Right ventricle myocardium inferior (tissue), 1 donor: ENCODE data around the gene GULP1. TPM values are rescaled to one million over a fixed set of nuclear protein-coding genes. Genes with fewer than 3 reads are reported as not detected.

ENCODE experiments used
- ATAC-seq: fragments of 200-7000 bp; cut with Tn5 transposase; one replicate; pipeline ENCODE4 v1.9.1; 2020; ENCODE audit warnings: mild to moderate bottlenecking, moderate library complexity
- DNase-seq: peaks from one replicate; pipeline ENCODE4 v3.0.0; 2021; ENCODE audit errors: missing footprints
- intact Hi-C: fragments of 100-400 bp; cut with DNase I; formaldehyde crosslinking; loops from one replicate; pipeline ENCODE4 v1.11.0; 2022
- total RNA-seq: library from RNA; stranded (reverse); fragmentation: NEBNext Ultra II Directional; extraction: Animal tissue kit (Norgen Biotek cat#: 25700); gene quantifications from one replicate; pipeline ENCODE4 v1.2.1, GENCODE V29; 2021
- donor health status: DM: no; HTN: yes; CAD: no; lungs with severe emphysema.

GULP1 gene
- total RNA-seq, 1 donor from 2014 or later = 6.7 TPM

DNA sequence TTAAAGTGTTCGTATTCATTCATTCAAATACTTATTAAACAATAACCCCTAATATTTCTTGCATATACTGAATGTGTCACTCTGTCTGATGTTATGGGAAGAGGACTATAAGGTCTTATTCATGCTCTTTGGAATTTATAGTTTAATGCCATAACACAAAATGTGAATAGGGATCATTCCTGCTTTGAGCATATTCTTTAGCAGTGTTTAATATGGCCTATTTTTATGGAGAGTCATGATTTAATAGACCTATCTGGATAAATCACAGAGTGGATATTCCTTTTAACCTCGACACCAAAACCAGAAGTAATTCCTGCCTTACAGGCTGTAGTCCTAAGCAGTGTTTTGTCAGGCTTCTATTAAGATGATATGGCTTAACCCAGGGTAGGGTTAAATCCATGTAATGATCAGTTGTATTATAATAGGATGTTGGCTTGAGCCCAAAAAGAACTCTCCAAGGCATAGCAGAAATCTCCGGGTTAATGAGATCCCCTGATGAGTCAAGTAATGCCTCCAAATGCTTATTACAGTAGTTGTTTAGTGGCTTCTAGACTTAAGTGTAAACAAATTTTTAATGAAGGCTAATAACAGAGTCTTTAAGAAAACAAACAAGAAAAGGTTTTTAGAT lies 54.3 kb downstream of the GULP1 start:
- no peak for DNase-seq
- ATAC-seq = no peak
- intact Hi-C loops = no loop called here

DNA sequence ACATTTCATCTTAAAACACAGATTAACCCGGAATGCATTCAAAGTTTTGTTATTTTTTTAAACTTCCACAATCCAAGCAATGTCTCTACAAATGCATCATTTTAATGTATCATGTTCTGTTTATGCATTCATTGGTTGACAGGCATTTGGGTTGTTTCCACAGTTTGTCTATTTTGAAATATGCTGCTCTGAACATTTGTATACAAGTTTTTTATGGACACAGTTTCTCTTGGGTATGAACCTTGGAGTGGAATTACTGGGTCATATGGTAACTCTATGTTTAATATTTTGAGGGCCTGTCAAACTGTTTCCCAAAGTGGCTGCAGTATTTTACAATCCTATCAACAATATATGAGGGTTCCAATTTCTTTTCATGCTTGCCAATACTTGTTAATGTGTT lies 57.3 kb downstream of the GULP1 start:
- intact Hi-C loops = no loop called here
- ATAC-seq (no peak), DNase-seq (no peak)

DNA sequence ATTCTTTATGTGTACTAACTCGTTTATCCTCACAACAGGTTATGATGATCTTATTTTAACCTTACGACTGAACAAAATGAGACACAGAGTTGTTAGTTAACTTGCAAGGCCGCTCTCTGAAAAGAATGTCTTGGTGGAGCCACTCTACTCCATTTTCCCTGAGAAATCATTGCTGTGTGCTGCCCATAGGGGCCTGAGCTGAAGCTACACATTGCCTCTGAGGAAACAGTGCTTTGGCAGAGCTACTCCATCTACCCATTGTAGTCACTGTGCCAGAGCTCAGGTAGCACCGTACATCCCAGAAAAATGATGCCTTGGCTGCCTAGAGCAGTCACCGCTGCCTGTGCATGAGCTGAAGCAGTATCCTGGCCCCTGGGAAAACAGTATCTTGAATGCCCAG lies 61.6 kb downstream of the GULP1 start:
- intact Hi-C loops = no loop called here
- DNase-seq (no peak), ATAC-seq (no peak)

DNA sequence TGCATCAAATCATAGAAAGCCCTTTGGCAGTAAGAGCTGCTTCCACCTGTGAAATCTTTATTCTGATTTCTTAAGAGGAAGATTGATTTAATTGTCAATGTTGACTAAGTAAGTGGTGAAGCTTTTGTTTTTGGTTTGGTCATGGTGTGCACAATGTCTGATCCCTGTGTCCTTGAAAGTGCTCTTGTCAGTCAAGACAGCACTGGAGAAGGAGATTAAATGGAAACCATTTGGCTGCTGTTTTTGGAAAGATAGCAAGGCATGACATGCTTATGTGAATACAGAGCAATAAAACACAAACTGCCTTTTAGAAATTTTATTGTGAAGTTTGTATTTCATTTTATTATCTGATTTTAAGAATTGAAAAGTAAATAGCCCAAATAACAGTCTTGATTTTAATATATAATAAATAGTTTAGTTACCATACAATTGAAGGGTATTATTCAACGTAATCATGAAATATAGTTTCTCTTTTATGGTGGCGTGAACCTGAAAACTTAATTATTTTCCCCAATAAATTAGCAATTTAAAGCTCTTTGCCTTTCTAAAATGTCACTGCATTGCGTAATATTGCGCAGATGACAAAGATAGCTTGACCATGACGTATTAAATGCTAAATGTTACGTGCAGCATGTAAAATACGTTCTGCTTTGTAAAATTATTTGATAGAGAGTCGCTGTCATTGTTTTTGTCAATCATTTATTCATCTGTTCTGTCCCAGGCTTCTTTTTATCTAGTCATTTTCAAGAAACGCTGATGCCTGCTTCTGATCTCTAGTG lies 69.0 kb downstream of the GULP1 start:
- ATAC-seq (no peak), DNase-seq (no peak)
- intact Hi-C loops = no loop called here

DNA sequence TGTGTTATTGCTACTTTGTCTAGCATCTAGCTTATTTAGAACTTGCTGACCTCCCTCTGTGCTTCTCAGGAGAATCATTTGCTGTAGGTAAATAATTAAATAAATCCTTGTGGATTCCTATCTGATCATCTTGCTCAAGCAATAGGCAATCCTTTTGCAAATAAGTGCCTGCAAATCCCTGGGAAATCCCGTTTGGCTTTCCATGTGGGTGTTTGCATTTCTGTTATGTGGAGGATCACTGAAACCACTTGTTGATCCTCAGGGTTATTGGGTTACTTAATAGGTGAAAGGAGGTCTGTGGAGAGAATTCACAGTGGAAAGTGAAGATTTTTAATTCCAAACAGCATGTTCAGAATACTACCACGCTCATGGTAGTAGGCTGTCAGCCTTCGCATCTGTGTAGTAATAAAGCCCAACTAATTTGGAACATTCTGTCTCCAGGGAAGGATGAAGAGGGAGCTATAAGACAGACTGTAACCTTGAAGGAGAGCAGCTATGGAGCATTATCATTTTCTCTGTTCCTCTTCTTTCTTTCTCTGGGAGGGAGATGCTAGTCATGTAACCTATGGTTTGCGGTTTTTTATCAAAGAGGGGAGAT lies 72.5 kb downstream of the GULP1 start:
- intact Hi-C loops = no loop called here
- ATAC-seq = no peak
- DNase-seq = no peak

DNA sequence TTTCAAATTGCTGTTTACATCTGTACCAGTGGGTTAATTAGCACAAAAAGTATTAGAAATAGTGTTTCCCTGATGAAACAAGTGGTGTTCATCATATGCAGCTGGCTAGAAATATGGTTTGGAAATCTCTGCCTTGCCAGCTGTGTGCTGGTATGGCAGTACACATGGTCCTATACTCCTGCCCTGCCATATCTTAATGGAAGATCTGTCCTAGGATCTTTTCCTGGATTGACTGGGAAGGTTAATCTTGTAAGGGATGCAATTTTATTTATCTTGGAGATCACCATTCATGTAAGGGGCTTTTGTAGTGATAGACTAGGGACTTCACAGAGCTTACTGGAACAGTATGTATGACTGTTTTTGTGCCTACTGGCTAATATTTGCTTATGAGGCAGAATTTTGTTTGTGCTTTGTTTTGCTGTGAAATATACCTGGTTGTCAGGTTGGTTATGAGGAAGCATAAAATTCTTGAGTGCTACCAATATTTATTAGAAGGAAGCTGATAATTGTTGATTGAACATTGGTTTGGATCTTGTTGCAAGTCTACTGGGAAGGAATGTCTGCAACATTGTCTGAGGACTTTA lies 73.5 kb downstream of the GULP1 start:
- ATAC-seq (no peak), DNase-seq (no peak)
- intact Hi-C loops = loop anchor here (5.0 kb wide), 1 partner anchor 773 kb away; no protein-coding TSS in a partner anchor

DNA sequence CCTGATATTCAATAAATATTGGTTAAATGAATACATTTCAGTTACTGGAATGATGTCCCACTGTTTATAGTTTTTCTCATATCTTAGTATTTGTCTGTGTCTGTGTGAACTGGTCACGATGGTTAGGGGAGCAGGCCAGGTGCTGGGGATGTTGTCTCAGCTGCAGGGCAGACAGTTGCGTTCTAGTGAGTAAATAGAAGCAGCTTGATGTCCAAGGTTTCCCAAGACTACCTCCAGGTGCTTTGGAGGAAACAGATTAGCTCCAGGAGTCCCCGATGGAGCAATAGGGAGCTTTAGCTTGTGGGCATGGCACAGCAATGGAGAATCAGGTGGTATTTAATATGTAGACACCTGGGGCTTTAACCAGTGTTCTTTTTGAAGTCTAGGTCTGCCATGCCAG lies 75.5 kb downstream of the GULP1 start:
- DNase-seq = no peak
- no peak for ATAC-seq
- intact Hi-C loops = loop anchor here (5.0 kb wide), 1 partner anchor 775 kb away; no protein-coding TSS in a partner anchor

DNA sequence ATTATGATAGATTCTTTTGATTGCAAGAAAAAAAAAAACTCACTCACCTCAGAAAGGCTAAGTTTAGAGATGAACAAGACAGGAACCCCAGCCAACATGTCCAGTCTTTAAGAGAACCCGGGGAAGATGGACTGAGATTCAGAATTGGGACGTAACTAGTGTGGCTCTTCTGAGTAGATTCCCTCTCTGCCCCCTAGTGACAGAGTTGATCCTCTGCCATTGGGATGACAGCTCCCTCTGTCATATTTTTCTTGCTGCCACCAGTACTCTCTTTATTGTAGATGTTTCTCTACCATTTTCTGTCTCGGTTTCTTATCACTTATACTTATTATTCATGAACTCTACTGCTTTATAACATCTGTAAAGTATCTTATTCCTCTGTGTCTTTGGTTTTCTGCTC lies 77.7 kb downstream of the GULP1 start:
- ATAC-seq = peak; percentile 56
- intact Hi-C loops = loop anchor here (2.0 to 5.0 kb wide), 2 partner anchors 77 to 777 kb away; no protein-coding TSS in a partner anchor
- DNase-seq = no peak

DNA sequence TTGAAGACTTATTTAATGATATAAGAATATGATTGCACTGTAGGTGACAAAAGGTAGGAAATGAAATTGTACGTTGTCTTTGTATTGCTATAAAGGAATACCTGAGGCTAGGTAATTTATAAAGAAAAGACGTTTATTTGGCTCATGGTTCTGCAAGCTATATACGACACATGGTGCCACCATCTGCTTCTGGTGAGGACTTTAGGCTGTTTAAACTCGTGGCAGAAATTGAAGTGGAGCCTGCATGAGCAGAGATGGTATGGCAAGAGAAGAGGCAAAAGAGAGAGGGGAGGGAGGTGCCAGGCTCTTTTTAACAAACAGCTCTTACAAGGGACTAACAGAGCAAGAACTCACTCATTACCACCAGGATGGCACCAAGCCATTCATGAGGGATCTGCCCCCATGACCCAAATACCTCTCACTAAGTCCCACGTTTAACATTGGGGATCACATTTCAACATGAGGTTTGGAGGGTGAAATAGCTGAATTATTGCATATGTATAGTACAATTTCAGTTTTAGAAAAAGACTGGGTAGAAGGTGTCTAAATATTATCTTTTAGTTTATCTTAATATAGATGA lies 86.8 kb downstream of the GULP1 start:
- intact Hi-C loops = no loop called here
- DNase-seq (no peak), ATAC-seq (no peak)

DNA sequence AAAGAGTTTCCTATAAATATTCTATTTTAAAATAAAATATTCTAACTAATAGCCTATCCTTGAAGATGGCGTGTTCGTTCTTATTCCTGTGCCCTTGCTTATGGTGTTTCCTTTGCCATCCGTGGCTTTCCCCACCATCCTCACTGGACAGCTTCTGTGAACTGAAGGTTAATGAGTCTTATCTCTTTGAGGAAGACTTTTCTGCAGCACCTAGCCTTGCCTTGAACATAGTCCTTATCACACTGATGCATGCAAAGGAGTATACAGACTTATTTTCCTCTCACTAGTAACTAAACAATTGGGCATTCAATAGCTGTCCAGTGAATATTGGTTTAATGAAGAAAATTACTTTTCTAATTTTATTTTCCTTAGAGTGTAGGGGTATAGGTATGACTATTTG lies 88.1 kb downstream of the GULP1 start:
- ATAC-seq = no peak
- no peak for DNase-seq
- intact Hi-C loops = loop anchor here (5.0 kb wide), 1 partner anchor 87 kb away; the partner anchor contains the start of gene GULP1

DNA sequence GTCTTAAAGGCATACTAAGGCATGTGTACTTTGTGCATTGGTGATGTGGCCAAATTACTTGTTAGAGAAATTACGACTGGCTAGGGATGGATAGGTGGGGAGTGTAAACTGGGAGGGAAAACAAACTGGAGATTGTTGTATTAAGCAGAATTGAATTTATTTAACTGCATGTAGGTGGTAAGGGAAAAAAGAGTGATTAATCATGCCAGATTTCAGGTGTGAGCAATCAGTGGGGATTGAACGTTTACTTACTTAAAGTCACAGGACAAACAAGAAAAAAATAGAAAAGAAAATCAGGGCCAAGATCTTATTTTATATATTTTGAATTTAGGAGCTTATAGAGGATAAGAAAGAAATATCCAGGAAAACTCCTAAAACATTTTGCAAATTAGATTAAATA lies 88.6 kb downstream of the GULP1 start:
- ATAC-seq = no peak

DNA sequence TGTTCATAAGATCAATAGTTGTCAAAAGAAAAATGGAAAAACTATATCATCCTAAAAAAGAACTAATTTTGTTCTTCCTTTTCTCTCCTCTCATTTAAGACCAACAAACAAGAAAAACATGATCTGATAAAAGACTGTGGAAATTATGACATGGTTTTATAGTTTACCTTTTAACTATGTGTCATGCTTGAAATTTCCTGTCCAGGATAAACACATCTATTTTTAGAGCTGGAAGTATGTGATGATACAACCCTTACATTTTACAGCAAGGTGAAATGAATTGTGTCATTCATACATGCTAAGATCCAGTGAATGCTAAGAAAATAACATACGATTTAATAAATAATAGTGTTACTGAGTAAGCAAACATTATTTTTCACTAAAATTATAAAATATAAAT lies 89.9 kb downstream of the GULP1 start:
- DNase-seq = no peak
- intact Hi-C loops = loop anchor here (5.0 kb wide), 1 partner anchor 89 kb away; the partner anchor contains the start of gene GULP1
- no peak for ATAC-seq

More for the DNA sequence above, 88.6 kb downstream of the GULP1 start:
- DNase-seq = no peak
- intact Hi-C loops = loop anchor here (5.0 kb wide), 1 partner anchor 88 kb away; the partner anchor contains the start of gene GULP1

DNA sequence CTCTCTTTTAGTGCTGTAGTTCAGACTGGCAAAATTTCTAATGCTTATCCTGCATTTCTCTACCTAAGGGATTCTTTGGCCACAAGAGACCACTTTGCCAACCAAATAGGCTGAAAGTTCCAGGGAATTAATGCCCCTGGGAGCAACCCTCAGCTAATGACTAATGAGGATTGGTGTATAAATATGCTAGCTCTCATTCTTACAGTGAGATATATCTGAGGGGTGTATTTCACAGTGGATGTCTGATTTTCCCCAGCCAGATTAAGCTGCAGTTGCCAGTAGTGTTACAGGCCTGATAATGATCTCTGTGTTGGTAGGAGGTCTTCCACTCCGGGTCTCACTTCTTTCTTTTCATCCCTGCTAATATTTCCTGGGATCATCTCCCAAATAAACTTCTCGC lies 90.4 kb downstream of the GULP1 start:
- ATAC-seq (no peak), DNase-seq (no peak)
- intact Hi-C loops = loop anchor here (5.0 kb wide), 1 partner anchor 90 kb away; the partner anchor contains the start of gene GULP1

DNA sequence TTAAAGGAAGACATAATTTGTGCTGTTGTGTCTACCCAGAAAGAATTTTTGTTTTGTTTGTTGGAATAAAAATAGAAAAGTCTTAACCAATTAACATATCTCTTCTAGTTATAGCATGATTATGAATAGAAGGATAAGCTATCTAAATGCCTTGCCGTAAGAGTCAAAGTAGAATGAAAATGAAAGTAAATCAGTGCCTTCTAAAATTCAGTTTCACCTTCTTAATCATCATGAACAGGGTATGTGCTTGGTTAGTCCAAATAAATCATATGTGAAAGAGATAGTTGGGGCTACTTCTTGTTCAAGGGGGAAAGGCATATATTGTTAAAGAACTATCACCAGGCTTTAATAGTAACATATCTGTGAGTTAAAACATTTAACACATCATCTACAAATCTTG lies 91.5 kb downstream of the GULP1 start:
- no peak for DNase-seq
- intact Hi-C loops = loop anchor here (5.0 kb wide), 1 partner anchor 91 kb away; the partner anchor contains the start of gene GULP1
- no peak for ATAC-seq

DNA sequence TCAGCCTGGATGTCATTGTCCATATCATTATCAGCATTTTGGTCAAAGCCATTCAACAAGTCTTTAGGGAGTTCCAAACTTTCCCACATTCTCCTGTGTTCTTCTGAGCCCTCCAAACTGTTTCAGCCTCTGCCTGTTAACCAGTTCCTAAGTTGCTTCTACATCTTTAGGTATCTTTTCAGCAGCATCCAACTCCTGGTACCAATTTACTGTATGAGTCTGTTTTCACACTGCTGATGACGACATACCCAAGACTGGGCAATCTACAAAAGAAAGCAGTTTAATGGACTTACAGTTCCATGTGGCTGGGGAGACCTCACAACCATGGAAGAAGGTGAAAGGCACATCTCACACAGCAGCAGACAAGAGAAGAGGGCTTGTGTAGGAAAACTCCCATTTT lies 94.2 kb downstream of the GULP1 start:
- intact Hi-C loops = no loop called here

DNA sequence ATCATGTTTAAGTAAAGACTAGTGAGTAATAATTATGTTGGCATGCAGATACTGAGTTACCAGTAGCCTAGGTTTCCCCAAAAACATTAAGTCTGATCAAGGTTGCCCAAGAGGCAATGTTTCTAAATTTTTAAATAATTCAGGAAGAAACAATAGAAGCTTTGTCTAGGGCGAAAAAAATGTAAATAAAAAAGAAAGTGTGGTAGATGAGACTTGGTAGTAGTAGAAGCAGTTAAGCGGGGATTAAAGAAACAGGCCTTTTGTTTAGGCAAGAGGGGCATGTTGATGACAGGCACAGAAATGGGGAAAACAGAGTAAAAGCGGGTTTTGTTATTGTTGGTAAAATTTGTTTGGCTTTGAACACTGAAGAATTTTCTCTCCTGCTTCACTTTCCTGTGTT lies 97.2 kb downstream of the GULP1 start:
- DNase-seq (no peak), ATAC-seq (no peak)
- intact Hi-C loops = no loop called here

More for the DNA sequence above, 94.2 kb downstream of the GULP1 start:
- no peak for ATAC-seq
- DNase-seq = no peak

DNA sequence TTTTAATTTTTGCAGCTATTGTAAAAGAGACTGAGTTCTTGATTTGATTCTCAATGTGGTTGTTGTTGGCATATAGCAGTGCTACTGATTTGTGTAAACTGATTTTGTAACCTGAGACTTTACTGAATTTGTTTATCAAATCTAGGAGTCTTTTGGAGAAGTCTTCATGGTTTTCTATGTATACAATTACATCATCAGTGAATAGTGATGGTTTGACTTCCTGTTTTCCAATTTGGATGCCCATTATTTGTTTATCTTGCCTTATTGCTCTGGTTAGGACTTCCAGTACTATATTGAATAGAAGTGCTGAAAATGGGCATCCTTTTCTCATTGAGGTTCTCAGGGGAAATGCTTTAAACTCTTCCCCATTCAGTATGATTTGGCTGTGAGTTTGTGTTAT lies 99.7 kb downstream of the GULP1 start:
- no peak for DNase-seq
- intact Hi-C loops = no loop called here
- no peak for ATAC-seq

DNA sequence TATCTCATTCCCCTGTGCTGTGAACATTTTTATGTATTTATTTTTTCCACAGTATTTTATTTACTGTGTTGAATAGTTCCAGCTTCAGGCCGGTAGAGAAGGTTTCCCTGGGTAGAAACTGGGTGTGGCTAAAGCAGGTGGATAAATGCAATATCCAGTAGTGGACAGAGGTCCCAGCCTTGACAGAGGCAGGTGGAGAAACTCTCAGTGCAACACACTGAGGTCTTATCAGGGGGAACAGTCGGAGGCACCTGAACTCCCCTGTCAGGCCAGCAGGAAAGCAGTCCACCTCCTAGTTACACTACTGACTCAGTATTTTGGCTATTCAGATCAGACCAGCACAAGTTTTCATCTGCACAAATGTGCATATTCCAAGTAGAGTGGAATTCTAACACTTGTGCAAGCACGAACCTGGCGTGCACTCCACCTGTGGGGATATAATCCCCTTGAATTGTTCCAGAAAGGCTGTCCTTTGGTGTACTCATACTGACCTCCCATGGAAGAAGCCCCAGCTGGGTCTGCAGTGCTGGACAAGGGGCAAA lies 103.3 kb downstream of the GULP1 start:
- intact Hi-C loops = no loop called here
- ATAC-seq = no peak
- DNase-seq = no peak
